Endothelial cell of hepatic sinusoid (primary cell): ENCODE results near the gene PI4KB.

Experiments used
- in situ Hi-C: cut with HindIII; loops from 2 replicates; pipeline ENCODE4 v1.10.0; 2017; ENCODE audit warnings: low sequenced_read_pairs

PI4KB gene

DNA sequence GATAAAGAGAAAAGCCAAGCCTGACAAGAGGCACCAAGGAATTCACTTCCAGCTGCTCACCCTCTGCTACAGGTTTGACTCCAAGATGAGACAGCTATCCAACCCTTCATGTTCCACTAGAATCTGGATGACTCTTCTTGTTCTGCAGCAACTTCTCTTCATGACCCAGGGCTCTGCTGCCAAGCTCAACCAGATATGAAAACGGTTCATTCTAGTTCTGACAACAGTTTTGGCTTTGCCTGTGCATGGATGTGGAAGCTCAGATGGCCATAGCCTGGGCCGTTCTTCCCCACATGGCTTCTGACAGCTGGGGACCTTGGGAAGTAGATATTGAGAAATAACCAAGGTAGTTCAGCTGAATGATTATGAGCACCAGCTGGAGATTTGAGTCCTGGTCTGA is 13.7 kb downstream of the PI4KB start:
- in situ Hi-C loops: loop anchor here (10.0 kb wide), 1 partner anchor 91 kb away; no protein-coding TSS in a partner anchor

DNA sequence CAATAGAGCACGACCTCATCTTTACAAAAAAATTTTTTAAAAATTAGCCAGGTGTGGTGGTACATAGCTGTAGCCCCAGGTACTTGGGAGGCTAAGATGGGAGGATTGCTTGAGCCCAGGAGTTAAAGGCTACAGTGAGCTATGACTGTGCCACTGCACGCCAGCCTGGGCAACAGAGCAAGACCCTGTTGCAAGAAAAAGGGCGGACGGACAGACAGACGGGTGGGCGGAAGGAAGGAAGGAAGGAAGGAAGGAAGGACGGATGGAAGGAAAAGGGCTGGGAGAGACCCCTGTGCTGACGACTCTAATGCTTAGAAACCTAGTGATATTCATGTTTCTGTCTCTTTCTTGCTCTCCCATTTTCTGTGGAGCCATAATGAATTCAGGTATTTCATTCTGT is 14.4 kb downstream of the PI4KB start:
- in situ Hi-C loops: loop anchor here (10.0 kb wide), 1 partner anchor 92 kb away; no protein-coding TSS in a partner anchor

DNA sequence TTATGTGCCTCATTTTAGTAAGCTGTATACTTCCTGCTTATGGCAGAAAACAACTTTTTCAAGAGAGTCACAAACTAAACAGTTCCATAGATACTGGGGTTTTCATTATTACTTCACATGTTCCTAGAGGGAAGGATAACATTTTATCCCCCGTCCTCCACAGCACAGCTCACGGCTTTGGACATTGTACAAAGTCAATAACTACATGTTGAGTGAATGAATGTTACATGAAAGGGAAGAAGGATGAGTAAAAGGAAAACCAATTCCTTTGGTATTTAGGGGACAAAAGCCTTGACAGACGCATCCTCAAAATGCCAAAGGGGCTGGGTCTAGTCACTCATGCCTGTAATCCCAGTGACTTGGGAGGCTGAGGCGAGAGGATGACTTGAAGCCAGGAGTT is 14.8 kb downstream of the PI4KB start:
- in situ Hi-C loops: loop anchor here (10.0 kb wide), 1 partner anchor 92 kb away; no protein-coding TSS in a partner anchor

DNA sequence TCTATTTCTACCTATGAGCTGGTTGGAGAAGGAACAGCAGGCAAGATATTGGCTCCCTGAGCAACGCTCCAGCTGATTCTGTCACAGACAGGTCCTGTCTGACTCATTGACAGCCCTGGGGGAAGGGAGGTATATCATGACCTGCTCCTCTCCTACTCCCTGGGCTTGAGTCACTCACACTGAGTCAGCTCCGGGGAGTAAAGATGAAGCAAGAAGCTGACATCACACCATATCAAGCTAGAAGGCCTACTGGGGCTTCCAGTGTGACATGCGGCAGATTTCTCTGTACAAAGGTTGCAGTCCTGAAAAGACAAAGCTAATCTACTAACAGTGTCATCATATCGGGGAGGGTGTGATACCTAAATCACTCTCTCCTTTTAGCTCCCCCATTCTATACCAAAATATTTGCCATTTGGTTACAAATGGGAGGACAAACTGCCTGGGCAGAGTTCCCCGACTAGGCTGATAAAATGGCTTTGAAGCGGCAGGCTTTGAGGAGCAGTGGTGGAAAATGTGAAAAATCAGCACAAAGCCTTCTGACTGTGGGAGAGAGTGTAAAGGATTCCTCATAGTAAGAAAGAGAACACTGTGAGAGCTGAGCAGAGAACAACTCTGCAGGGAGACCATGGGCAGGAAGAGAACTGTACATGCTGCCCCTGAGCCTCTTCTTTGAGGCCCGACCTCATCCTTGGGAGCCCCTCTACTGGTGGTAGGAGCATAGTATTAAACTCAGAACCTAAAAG is 15.5 kb downstream of the PI4KB start:
- in situ Hi-C loops: loop anchor here (10.0 kb wide), 1 partner anchor 93 kb away; no protein-coding TSS in a partner anchor

DNA sequence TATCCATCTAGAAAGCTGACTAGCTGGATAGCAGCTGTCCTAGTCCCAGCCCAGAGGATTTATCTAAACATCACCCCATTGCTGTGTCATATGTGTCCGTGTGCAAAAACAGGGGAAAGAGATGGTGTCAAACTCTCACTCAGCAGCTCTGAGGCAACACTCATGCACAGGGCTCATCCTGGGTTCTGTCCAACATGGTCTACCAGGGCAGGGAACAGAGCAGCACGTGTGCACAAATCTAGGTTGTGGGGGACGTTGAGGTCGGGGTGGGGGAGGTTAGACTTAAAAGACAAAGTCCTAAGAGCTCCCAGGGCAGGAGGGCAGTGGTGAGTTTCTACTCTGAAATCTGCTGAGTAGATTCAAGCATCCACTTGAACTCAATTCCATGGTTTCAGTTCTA is 16.2 kb downstream of the PI4KB start:
- in situ Hi-C loops: loop anchor here (10.0 kb wide), 1 partner anchor 94 kb away; no protein-coding TSS in a partner anchor

DNA sequence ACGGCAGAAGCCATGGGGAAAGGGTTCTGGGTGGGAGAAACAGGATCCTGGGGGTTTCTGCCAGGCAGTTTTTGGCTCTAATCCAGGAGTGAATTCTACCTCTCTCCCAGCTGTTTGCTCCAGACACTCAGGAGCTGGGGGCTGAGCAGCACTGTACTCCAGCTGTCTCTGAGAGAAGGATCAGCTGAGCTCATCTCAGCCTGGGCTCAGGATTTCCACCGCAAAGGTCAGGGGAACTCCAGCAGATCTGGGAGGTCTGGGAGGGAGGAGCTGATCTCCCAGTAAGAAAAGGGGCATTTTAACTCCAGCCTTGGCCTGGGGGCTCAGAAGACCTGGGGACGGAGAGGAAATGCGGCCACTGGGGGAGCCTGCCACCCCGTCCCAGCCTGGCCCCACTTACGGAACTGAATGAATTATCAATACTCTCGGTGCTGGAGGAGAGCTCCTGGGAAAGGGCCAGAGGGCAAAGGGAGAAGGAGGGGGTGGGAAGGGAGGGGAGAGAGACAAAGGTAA is 17.3 kb downstream of the PI4KB start:
- in situ Hi-C loops: loop anchor here (10.0 kb wide), 1 partner anchor 95 kb away; no protein-coding TSS in a partner anchor

DNA sequence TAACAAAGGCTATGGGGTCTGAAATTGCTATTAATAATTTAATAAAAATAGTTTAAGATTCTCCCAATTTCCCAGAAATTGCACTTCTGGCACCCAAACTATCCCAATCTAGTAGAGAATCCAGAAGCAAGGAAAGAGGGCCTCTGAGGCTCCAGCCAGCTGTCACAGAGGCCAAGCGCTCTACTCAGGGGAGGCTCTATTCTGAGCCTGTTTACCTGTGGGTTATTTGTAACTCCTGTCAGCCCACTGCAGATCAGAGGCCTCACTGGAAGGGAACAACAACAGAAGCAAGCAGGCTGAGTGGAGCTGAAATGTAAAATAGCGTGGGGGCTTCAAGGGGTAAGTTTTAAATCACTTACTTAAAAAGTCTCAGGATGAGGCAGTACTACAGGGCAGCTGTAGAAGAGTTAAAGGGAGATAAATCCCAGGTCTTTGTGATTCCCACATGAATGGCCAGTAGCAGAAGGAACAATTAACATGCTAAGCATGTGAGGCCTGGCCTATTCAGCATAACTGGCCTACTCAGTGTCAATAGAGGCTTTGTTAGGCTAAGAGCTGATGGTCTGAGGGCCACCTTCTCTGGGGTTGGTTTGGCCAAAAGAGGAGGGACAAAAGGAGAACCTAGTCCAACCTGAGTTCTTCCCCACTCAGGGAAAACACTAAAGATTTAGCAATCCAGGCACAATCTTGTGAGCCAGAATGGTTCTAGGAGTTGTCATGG is 32.3 kb downstream of the PI4KB start:
- in situ Hi-C loops: no loop called here

DNA sequence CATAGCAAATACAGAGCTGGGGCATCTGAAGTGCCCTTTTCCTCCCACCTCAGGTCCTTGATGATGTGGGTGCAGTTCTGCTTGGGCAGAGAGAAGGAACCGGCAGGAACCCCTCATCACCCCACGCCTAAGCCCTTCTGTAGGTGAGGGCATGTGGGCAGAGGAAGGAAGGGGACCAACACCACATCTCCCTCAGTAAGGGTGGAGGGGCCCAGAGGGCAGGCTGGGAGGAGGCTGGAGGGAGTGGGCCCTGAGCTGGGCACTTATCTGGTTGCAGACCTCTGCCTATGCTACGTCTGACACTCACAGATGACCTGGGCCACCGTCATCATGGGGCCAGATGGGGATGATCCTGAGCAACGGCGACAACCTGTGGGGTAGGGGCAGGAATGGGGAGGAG is 34.1 kb downstream of the PI4KB start:
- in situ Hi-C loops: no loop called here

DNA sequence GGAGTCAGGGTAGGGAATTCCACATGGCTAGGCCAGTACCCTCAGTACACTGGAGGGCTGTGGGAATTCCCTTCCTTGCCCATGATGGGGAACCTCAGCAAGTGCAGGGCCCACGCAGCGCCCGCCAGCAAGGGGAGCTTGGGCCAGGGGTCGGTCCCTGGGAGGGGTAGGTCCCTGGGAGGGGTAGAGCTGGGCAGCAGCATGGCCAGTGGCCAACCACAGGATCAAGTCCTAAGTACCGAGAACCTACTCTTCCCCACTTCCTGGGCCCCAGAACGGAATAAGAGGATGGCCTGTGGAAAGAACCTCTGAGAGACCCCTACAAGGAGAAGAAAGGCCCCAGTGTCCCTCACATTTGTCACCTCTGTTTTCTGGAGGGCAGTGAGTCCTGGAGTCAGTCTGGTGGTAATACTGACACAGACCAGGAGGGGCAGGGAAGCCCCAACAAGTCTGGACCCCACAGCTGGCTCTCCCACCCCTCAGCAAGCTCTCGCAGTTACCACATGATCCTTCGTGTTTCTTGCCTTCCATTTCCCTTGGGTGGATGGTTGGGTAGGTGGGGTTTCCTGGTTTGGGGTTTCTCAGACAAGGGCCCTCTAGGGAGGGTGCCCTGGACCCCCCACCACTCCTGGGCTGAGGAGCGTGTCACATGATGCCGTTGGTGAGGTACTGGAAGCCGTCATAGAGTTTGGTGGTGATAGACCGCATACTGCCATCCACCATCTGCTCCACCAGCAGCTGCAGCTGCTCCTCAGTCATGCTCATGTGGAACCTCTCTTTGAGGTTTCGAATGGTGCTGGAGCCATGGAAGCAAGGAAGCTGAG is 34.8 kb downstream of the PI4KB start:
- in situ Hi-C loops: no loop called here

DNA sequence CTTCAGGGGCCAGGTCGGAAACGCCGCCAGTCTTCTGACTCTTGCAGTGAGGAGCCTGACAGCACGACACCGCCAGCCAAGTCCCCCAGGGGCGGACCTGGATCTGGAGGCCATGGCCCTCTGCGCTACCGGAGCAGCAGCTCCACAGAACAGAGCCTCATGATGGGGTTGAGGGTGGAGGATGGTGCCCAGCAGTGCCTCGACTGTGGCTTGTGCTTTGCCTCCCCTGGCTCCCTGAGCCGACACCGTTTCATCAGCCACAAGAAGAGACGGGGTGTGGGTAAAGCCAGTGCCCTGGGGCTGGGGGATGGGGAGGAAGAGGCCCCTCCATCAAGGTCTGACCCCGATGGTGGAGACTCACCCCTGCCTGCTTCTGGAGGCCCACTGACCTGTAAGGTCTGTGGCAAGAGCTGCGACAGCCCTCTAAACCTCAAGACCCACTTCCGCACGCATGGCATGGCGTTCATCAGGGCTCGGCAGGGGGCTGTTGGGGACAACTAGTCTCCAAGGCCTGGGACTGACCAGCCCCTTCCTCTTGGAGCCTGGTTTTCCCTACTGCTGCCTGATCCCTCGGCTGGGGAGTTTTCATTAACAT is 36.4 kb downstream of the PI4KB start:
- in situ Hi-C loops: no loop called here

DNA sequence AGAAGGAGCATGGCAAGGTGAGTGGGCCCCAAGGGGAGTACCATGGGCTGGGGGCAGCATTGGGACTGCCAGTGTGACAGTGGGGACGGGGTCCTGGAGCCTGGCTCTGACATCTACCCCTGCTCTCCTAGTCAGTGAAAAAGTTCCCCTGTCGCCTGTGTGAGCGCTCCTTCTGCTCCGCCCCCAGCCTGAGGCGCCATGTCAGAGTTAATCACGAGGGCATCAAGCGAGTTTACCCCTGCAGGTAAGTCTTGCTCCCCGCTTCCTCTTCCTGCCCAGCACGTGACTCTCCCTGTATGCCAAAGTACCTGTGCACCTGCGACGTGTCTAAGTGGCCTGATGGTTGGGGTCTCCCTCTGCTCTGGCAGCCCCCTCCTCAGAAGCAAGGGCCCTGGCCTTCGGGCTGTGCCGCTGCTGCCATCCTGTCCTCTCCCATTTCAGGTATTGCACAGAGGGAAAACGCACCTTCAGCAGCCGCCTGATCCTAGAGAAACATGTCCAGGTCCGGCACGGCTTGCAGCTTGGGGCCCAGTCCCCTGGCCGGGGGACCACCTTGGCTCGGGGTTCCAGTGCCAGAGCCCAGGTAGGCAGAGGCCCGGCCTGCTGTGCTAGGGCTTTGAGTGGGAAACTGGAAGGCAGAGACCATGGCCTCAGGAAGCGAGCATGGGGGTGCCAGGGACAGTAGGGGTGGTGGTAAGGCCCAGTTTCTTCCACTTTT is 37.1 kb downstream of the PI4KB start:
- in situ Hi-C loops: no loop called here

DNA sequence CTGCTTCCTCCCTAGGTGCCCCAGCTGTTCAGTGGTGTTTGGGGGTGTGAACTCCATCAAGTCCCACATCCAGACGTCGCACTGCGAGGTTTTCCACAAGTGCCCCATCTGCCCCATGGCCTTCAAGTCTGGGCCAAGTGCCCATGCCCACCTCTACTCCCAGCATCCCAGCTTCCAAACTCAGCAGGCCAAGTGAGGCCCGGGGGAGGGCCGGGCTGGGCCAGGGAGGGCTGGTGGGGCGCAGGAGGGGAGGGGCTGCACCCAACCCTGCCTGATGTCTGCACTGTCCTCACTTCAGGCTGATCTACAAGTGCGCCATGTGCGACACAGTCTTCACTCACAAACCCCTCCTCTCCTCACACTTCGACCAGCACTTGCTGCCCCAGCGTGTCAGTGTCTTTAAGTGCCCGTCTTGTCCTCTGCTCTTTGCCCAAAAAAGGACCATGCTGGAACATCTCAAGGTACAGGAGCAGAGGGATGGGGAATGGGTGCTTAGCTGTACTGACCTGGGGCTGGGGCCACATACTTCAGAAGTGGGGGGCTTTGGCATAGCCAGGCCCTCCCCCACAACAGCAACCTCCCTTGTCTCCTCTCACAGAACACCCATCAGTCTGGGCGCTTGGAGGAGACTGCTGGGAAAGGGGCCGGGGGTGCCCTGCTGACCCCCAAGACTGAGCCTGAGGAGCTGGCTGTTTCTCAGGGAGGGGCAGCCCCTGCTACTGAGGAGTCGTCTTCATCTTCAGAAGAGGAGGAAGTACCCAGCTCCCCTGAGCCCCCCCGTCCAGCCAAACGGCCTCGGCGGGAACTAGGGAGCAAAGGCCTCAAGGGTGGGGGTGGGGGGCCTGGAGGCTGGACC is 37.9 kb downstream of the PI4KB start:
- in situ Hi-C loops: no loop called here

DNA sequence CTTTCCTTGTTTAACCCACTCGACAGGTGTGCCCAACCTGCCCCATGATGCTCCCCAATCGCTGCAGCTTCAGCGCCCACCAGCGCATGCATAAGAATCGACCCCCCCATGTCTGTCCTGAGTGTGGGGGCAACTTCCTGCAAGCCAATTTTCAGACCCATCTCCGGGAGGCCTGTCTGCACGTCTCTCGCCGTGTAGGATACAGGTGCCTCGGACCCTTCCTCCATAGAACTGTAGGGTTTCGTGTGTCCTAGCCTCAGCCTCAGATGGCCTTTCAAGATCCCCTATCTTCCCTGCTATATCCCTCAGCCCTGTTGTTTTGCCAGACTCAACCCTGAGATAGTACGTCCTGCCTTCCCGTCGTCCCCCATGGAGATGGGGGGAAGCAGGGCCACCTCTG is 38.7 kb downstream of the PI4KB start:
- in situ Hi-C loops: no loop called here

DNA sequence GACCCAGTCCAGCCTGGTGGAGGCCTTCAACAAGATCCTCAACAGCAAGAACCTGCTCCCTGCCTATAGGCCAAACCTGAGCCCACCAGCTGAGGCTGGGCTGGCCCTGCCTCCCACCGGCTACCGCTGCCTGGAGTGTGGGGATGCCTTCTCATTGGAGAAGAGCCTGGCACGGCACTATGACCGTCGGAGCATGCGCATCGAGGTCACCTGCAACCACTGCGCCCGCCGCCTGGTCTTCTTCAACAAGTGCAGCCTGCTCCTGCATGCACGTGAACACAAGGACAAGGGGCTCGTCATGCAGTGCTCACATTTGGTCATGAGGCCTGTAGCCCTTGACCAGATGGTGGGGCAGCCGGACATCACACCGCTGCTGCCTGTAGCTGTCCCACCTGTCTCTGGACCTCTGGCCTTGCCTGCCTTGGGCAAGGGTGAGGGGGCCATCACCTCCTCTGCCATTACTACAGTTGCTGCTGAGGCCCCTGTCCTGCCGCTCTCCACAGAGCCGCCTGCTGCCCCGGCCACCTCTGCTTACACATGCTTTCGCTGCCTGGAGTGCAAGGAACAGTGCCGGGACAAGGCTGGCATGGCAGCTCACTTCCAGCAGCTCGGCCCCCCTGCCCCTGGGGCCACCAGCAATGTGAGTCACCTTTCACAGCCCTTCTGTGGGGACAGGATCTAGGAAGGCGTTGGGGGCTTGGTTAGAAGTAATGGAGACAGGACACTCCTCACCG is 39.3 kb downstream of the PI4KB start:
- in situ Hi-C loops: no loop called here

DNA sequence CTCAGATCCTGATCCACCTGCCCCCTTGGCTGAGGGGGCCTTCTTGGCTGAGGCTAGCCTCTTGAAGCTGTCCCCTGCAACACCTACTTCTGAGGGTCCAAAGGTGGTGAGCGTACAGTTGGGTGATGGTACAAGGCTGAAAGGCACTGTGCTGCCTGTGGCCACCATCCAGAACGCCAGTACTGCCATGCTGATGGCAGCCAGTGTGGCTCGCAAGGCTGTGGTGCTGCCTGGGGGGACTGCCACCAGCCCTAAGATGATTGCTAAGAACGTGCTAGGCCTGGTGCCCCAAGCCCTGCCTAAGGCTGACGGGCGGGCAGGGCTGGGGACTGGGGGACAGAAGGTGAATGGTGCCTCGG is 39.9 kb downstream of the PI4KB start:
- in situ Hi-C loops: no loop called here

DNA sequence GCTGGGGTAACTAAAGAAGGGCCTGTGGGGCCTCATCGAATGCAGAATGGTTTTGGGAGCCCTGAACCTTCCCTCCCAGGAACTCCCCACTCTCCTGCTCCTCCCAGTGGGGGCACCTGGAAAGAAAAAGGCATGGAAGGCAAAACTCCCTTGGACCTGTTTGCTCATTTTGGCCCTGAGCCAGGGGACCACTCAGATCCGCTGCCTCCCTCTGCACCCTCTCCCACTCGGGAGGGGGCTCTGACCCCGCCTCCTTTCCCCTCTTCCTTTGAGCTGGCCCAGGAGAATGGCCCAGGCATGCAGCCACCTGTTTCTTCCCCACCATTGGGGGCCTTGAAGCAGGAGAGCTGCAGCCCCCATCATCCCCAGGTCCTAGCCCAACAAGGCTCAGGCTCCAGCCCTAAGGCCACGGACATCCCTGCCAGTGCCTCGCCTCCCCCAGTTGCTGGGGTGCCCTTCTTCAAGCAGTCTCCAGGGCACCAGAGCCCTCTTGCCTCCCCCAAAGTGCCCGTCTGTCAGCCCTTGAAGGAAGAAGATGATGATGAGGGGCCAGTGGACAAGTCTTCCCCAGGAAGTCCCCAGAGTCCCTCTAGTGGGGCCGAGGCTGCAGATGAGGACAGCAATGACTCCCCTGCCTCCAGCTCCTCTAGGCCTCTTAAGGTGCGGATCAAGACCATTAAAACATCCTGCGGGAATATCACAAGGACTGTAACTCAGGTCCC is 40.4 kb downstream of the PI4KB start:
- in situ Hi-C loops: no loop called here

DNA sequence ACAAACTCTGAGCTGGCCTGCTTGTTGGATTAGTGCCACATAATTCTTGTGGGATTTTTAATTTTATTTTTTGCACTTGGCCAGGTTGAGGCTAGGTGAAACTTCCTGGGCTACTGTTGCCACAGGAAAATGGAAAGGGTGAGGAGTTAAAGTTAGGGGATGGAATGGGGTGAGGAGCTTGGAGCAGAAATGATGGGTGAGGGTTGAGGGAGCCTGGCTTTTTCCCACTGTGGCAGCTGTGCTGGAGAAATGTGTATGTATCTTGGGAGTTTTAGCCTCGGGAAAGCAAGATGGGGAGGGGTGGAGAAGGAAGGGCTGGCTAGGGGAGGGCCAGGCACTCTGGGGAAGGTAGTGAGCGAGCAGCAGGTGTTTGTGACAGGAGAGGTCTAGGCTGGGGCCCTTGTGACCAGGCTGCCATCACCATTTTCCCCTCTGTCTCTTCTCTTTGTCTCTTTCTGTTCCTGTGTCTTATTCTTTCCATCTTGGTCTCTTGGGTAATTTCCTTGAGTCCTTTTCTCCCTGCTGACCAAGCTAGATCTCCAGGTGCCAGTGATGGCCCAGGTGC is 43.1 kb downstream of the PI4KB start:
- in situ Hi-C loops: loop anchor here (5.0 kb wide), 2 partner anchors 38 to 68 kb away; no protein-coding TSS in a partner anchor
